HG03469 (cell line): ENCODE data around the gene ASIC5.

Experiments
- ATAC-seq: cut with Tn5 transposase; IDR thresholded peaks from one replicate; pipeline ENCODE4 v1.9.1; 2021; ENCODE audit warnings: mild to moderate bottlenecking, moderate library complexity, moderate number of reproducible peaks; ENCODE audit not compliant: unreplicated experiment

ASIC5 gene

DNA sequence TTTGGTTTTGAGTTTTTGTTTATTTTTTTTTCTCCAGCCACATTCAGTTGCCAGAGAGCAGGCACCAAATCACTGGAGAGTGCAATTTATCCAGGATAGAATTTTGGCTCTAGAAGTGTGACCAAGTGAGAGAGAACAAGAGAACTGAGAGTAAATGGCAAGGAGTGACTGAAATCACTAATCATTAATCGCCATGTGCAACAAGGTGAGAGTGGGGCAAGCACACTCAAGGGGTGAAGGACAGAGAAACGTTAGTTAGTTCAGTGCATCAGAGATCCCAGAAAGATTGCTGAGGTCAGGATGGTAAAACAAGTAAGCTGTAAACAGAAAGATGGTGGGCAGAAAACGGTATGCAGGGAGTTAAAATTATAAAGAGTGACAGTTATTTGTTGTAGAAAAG lies 17.8 kb upstream of the ASIC5 start:
- no peak for ATAC-seq

DNA sequence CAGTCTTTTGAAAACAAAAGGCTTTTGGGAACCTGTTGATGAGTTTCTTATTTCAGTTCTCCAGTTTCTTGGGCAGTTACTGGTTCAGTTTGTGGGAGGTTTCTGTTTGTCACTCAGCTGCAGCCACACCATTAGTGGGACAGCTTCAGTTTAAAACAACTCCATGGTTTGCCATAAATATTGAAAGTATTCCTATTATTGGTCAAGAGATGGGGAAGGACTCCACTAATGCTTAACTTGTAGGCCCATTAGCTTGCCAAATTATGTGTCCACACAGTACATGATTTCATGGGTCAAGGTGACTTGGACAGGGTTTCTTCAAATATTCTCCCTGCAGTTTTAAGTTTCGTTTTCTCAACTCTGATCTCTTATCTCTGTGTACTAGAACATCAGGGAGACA lies 15.5 kb upstream of the ASIC5 start:
- no peak for ATAC-seq

DNA sequence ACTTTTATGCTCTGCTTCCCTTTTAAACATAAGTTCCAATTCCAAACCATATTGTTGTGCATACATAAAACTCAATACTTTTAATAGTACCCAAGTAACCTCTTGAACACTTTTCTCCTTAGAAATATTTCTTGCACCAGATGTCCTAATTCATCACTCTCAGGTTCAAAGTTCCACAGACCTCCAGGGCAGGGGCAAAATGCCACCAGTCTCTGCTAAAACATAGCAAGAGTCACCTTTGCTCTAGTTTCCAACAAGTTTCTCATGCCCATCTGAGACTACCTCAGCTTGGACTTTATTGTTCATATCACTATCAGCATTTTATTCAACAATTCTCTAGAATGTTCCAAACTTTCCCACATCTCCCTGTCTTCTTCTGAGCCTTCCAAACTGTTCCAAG lies 13.7 kb upstream of the ASIC5 start:
- no peak for ATAC-seq

DNA sequence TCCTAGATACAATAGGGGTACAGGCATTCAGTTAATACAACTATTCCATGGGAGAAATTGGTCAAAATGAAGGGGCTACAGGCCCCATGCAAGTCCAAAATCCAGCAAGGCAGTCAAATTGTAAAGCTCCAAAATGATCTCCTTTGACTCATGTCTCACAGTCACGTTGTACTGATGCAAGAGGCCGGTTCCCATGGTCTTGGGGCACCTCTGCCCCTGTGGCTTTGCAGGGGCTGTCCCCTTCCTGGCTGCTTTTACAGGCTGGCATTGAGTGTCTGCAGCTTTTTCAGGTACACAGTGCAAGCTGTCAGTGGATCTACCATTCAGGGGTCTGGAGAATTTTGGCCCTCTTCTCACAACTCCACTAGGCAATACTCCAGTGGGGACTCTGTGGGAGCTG lies 12.5 kb upstream of the ASIC5 start:
- ATAC-seq = no peak

DNA sequence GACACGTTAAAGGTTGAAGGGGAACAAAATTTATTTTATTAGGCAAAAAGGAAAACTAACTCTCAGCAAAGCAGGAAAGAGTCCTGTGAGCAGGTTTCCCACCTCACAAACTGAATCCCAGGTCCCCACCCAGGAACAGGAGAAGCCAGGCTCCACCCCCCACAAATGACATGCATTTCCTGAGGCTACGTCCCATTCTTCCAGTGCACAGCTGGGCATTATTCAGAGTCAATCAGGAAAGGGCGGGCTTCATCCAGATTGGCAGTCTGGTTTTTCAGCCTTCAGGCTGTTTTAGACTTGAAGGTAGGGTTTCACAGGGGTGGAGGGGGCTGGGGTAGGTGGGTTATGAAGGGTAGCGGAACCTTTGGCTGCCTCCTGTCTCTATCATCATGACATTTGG lies 11.9 kb upstream of the ASIC5 start:
- ATAC-seq = no peak

DNA sequence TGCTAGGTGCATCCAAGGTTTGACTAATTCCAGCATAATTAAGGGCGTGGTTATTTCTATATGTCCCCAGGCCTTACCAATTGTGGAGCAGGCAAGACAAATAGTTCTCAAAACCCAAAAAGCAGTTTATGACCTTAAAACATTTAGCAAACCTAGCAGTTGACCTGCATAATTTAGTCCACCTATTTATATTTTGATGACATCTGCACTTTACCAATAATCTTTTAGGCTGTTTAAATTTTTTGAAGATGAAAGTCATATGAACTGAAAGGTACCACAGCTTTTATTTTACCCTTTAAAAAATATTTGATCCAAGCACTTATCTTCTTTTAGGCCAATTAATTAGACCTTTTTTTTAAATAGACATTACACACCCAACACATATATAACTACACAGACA lies 9.8 kb upstream of the ASIC5 start:
- no peak for ATAC-seq

DNA sequence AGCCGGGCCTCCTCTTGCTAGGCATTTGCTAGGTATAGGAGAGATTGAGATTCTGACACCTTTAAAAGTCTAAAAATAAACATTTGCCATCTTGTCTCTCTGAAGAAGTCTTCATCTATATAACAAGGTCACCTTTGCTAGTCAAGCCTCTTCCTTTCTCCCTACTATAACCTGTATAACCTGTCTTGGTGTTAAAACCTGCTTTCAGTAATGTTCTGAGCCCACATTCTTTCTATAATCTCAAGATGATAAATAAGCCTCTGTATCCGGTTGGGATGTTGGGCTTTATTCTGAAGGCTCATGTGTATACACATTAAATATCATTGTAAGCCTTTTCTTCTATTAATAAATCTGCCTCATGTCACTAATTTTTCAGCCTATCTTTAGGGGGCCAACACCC lies 10.2 kb downstream of the ASIC5 start:
- ATAC-seq = no peak

DNA sequence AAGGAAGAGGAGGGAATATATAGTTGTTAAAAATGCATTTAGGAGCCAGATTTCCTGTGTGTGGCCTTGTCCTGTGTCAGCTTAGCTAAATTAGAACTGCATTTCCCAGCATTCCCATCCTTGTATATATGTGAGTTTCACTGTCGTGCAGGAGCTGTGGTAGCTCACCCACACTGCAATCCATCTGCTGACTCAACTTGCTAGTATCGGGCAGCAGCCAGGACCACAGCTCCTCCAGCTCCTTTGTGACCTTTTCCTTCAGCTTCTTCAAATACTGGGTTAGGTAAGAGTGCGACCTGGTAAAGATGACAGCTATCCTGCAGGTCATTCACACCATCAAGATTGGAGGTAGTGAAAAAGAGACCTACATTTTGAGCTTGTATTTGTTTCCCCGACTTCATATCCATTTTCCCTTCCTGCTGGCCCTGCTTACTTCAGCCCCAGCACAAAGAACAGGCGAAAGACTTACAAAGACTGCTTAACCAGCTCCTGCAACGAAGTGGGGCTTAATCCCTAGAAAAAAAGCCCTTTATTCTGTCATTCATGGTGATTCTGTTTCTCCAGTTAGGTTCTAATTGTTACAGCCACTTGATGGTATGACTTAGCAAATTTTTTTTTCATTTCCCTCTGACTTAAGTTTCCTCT lies 11.4 kb downstream of the ASIC5 start:
- no peak for ATAC-seq

DNA sequence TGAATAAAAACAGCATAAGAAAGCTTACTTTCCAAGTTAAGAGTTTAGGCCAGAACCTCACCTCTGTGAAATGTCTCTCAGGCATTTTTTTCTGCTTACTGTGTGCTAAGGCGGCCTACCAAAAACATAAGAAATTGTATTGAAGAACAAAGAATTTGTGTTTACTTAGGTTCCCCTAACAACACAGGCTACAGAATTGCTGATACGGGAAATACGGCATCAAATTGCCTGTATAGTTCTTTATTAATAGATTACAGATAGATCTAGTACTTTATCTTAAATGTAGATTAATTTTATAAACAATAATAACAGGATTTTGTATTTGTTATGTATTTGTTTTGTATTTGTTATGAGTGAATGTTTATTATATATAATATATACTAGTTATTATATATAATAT lies 12.9 kb downstream of the ASIC5 start:
- no peak for ATAC-seq

DNA sequence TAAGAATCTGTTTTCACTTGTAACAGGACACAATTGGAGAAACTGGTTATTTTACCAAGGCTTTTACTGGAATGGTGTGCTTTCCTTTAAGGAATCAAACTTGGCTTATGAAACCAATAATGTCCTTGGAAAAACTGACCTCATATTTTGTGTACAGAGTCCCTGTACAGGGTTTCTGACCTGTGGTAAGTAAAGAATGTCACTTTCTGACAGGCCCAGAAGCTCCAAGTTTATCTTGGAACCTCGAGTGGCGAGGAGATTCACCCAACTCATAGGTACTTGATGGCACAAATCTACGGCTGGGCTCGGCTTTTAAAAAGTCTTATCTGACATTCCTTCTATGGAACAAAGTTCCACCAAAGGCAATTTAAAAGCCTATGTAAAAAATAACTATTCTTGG lies 17.0 kb downstream of the ASIC5 start:
- ATAC-seq = no peak

DNA sequence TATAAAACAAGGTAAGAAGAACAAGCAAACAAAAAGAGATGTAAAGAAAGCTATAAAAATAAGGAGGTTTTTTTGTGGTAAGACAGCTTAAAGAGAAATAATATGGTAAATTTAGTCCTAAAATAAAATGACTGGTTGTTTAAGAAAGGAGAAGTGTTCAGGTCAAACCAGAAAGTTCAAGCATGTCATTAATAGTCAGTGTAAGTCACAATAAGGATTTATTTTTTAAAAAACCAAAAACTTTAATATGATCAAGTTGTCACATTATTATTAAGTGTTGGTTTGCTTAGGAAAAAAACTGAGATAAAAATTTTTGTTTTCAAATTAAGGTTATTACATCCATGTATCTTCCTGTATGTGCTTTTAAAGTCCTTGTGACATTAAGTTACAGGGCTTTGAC lies 19.1 kb downstream of the ASIC5 start:
- ATAC-seq = no peak

DNA sequence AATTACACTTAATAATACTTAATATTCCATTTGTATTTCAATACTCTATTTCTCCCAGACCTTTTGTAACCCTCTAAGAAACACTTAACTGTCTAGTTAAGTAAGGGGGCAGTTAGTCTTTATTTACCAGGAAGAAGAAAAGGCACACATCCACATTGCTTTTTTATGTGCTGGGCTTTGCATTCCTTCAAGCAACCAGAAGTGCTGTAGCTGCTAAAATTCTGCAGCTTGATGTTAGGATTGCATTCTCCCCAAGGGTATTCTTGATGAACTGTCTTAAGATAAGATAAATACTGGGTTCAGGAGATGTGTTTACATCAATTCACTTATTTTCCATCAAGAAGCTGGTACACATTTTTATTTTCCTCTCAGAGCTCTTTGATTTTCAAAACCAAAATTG lies 24.0 kb downstream of the ASIC5 start:
- no peak for ATAC-seq

DNA sequence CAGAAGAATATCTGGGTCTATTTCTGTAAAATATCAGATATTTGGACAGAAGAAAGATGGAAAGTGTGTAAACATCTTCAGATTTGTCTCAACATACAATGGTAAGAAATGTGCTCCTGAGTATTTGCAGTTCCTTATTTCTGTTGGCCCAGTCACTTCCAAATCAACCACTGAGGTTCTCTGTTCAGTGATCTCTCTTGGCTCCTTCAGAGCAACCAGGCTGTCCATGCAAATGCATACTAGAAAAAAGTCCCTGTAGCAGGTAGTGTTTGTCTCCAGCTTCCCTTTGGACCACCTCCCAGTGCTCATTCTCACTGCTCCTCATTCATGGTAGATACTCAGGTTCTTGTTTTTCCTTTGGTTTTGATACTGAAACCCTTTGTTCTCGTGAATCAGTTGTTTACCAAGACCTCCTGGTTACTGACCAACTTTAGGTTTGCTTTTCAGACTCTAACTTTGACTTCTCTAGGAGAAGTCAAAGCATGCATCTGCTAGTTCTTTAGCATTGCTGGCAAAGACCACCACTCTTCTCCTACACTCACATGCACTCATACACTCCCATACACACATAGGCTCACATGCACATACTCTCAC lies 28.8 kb downstream of the ASIC5 start:
- no peak for ATAC-seq

DNA sequence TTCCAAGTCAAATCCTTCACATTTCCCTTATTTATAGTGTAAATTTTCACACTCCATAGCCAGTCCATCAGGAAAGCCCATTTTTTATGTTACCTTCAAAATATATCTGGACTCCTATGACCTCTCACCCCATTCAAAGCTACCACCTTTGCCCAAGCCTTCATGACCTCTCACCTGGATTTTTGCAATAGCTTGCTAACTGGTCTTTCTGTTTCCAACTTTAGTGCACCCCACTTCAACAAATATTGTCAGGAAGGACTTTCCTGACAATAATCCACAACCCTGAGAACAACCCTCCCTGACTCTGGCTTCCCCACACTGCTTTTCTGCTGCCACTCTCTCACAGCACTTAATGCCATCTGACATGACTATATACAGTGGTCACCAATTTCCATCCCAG lies 33.4 kb downstream of the ASIC5 start:
- ATAC-seq = no peak

DNA sequence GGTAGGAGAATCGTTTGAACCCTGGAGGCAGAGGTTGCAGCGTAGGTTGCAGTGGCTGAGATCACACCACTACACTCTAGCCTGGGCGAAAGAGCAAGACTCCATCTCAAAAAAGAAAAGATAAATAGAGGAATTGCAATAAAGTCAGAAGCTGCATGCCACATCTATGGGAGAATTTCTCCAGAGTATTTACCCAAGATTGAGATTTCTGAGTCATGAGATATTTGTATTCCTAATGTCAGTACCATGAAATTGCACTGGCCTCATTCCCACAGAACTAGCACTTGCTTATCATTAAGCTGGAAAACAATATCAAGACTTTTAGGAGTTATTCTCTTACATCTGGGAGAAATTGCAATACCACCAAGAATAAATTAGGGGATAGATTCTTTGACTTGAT lies 37.4 kb downstream of the ASIC5 start:
- ATAC-seq = no peak

DNA sequence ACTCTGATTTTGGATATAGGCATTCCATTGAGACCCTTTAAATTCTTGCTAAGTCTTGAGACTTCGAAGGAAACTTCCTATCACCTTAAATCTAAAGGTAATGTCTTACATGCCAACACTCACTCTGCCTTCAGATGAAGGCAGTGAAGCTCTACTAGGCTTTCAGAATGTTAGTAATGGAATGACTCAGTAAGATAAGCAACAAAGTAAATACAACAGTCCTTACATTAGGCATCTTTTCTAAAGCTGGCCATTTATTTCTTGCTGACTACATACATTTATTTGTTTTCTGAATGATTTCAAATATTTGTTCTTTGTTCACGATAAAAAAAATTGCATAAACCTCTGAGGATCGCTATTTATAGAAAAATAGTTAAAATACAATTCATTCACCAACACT lies 43.5 kb downstream of the ASIC5 start:
- no peak for ATAC-seq

DNA sequence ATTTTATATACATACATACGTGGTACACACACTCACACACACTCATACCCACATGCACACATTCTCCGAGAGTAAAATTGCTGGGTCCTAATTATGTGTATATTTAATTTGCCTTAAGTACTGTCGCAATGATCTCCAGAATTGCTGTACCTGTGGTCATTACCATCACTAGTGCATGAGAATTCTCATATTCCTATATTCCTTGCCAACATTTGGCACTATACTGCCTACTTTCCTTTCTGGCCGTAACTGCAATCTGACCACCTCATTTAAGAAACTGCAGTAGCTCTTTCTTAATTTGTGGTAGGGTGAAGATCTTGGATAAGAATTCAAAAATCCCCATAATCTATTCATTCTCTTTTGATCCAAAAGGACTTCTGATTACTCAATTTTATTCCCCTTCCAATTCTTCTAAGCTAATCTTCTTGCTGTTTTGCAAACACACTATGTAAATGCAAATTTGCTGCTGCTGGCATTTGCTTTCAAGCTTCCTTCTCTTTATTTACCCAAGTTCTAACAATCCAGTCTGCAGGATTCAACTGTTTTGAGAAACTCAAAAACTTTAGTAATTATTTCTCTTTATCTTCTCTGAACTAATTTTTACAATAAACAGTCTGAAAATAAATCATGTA lies 45.1 kb downstream of the ASIC5 start:
- no peak for ATAC-seq

DNA sequence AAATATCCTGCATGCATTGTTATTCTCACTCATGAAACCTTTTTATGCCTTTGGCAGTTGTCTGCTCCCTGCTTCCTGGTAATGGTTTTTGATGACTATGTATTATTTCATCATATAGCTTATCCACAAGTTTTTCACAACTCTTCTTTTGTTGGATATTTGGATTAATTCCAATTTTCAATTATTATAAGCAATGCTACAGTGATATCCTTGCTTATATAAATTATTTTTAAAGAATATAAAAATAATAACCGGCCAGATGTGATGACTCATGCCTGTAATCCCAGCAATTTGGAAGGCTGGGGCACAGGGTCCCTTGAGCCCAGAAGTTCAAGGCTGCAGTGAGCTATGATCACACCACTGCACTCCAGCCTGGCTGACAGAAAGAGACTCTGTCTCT lies 47.0 kb downstream of the ASIC5 start:
- no peak for ATAC-seq

DNA sequence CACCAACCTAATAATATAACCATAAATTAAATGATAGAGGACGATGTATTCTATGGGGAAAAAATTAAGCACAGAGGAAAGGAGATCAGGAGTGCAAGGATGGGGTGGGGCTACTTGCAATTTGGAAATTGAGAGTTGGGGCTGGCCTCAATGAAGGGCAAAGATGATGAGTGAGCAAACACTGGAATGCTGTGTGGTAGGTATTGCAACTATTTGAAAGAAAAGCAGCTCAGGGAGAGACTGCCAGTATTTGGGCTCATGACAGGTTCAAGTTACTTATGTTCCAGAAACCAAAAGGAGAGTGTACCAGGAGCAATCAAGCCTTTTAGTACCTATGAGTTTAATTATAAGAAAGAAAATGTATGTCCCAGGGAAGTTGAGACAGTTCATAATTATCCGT lies 47.4 kb downstream of the ASIC5 start:
- ATAC-seq = no peak

DNA sequence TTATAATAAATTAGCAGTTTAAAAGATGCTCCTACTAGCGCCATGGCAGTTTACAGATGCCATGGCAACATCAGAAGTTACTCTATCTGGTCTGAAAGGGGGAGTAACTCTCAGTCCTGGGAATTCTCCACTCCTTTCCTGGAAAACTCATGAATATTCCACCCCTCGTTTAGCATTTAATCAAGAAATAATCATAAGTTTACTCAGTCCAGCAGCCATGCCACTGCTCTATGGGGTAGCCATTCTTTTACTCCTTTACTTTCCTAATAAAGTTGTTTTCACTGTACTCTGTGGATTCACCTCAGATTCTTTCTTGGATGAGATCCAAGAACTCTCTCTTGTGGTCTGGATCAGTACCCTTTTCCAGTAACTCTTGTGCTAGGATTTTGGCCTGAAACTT lies 55.0 kb downstream of the ASIC5 start:
- no peak for ATAC-seq

DNA sequence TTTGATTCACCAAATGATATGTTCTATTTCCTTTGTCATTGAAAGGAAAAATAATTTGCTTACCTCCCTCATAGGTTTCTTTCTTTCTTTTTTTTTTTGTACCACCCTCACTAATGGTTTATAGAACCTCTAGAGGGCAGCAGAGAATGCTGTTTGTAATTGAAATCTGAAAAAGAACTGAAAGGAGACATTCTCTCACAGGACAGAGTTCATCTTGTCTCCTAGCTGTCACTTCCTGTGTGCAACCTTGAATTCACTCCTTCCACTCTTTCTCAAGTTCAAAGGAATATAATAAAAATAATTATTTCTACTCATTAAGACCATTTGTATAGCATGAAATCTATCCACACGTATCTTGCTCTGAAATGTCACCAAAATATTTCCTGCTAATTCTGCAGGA lies 56.2 kb downstream of the ASIC5 start:
- ATAC-seq = peak; percentile 99

DNA sequence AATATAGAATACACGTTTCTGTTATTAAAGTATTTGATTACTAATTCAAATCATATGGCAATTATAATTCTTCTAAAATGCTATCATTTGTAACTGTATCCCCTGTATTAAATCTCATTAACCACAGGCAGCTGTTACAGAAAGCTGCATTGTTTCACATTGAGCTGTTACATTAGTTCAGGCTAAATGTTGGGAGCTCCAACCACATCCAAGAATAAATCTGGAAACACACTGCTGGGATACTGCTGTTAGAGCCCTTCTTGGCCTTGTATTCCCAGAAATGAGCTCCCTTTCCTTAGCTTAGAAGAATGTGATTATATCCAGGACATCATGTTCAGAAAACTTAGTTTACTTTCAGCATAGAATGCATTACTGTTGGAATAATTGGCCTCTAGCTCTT lies 59.1 kb downstream of the ASIC5 start:
- no peak for ATAC-seq

DNA sequence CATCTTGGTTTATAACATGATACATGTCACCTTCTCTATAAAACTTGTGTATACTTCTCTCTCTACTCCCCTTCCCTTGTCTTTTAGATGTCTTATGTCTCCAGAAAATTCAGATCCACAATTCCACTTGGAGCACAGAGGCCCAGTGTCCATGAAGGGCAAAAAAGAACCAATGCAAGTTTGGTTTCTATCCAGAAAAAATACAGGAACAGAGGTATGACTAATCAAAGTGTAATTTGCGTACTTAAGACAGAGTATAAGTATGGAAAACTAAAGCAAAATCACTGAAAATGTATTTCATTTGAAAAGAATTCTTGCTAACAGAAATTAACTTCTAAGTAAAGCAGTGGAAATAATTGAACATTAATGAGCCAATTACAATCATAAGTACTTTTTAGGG lies 61.1 kb downstream of the ASIC5 start:
- no peak for ATAC-seq
